ENCODE measurements around the gene KLHL22.
"Not testable (repeated sequence)": the region's sequence is repeated elsewhere in the genome, so short reads cannot be mapped to it uniquely, and the experiment has no call there.

KLHL22 gene

GRCh38 chr22:20523086-20523983, 27.7 kb upstream of the KLHL22 start:
- peak; percentile 27 for DNase-seq (ENCODE audit: low spot score)

GRCh38 chr22:20522134-20523004, 26.8 kb upstream of the KLHL22 start:
- no peak for DNase-seq (ENCODE audit: low spot score)

- no peak for DNase-seq (ENCODE audit: low spot score)
Observed at GRCh38 chr22:20520093-20520511, 24.5 kb upstream of the KLHL22 start.

- no peak for DNase-seq (ENCODE audit: low spot score)
Observed at GRCh38 chr22:20519558-20519957, 24.0 kb upstream of the KLHL22 start.

GRCh38 chr22:20517841-20518592, 22.4 kb upstream of the KLHL22 start:
- no peak for DNase-seq (ENCODE audit: low spot score)

GRCh38 chr22:20517422-20517821, 21.8 kb upstream of the KLHL22 start:
- DNase-seq (ENCODE audit: low spot score) = no peak

GRCh38 chr22:20516399-20516798, 20.8 kb upstream of the KLHL22 start:
- DNase-seq (ENCODE audit: low spot score) = no peak

GRCh38 chr22:20514658-20515406, 19.2 kb upstream of the KLHL22 start:
- DNase-seq (ENCODE audit: low spot score) = no peak

- no peak for DNase-seq (ENCODE audit: low spot score)
Observed at GRCh38 chr22:20511578-20512229, 16.1 kb upstream of the KLHL22 start.

- no peak for DNase-seq (ENCODE audit: low spot score)
Observed at GRCh38 chr22:20510811-20511577, 15.4 kb upstream of the KLHL22 start.

- DNase-seq (ENCODE audit: low spot score) = no peak
Observed at GRCh38 chr22:20509344-20510047, 13.9 kb upstream of the KLHL22 start.

- DNase-seq (ENCODE audit: low spot score) = no peak
Observed at GRCh38 chr22:20508815-20509271, 13.2 kb upstream of the KLHL22 start.

GRCh38 chr22:20508067-20508755, 12.6 kb upstream of the KLHL22 start:
- DNase-seq (ENCODE audit: low spot score) = not testable (repeated sequence)

GRCh38 chr22:20507253-20508066, 11.9 kb upstream of the KLHL22 start, which contains the start of gene MED15:
MED15 (plus strand) TSS chr22:20507610; CDS start chr22:20507679, 69 bp downstream.
- peak; percentile 94 for DNase-seq (ENCODE audit: low spot score)

- no peak for DNase-seq (ENCODE audit: low spot score)
Observed at GRCh38 chr22:20506543-20507252, 11.1 kb upstream of the KLHL22 start.

- not testable (repeated sequence) for DNase-seq (ENCODE audit: low spot score)
Observed at GRCh38 chr22:20504293-20504922, 8.8 kb upstream of the KLHL22 start.

- no peak for DNase-seq (ENCODE audit: low spot score)
Observed at GRCh38 chr22:20503816-20504215, 8.2 kb upstream of the KLHL22 start.
